Lung (tissue), 16 donors: ENCODE data around the gene NXN. TPM values are rescaled to one million over a fixed set of nuclear protein-coding genes. Genes with fewer than 3 reads are reported as not detected.
A peak's percentile ranks its signal among the peaks of the same experiment; 100 is the strongest.

Experiments
- ATAC-seq: fragments of 200-7000 bp; cut with Tn5 transposase; one replicate; pipeline ENCODE4 v1.9.1; 2020; ENCODE audit warnings: moderate number of reproducible peaks; ENCODE audit not compliant: insufficient read depth, low FRiP score
- DNase-seq, 3 donors: peaks; one replicate each; pipeline ENCODE4 v3.0.0-alpha.2; 2013 to 2017
- H3K27ac ChIP-seq, 2 donors: one replicate each; pipeline ENCODE4 v1.5.1; 2013; ENCODE audit warnings: mild to moderate bottlenecking in 2 of 2, moderate library complexity in 2 of 2, control low read depth in 1 of 2, inconsistent platforms in 1 of 2, low read depth in 1 of 2, low read length in 1 of 2
- H3K27me3 ChIP-seq, 3 donors: one replicate each; pipeline ENCODE4 v1.5.1; 2013; ENCODE audit warnings: low read length in 2 of 3; ENCODE audit not compliant: control insufficient read depth in 3 of 3, insufficient read depth in 3 of 3
- H3K36me3 ChIP-seq, 4 donors: one replicate each; pipeline ENCODE4 v1.5.1; 2013; ENCODE audit warnings: low read length in 4 of 4, mild to moderate bottlenecking in 1 of 4, moderate library complexity in 1 of 4; ENCODE audit not compliant: control insufficient read depth in 4 of 4, insufficient read depth in 4 of 4
- H3K4me1 ChIP-seq, 5 donors: one replicate each; pipeline ENCODE4 v1.5.1; 2013; ENCODE audit warnings: low read length in 5 of 5, mild to moderate bottlenecking in 2 of 5, moderate library complexity in 1 of 5; ENCODE audit not compliant: control insufficient read depth in 5 of 5, insufficient read depth in 5 of 5
- H3K4me3 ChIP-seq: one replicate; pipeline ENCODE4 v1.5.1; 2013; ENCODE audit warnings: mild to moderate bottlenecking, control low read depth, moderate library complexity
- H3K9ac ChIP-seq, 2 donors: one replicate each; pipeline ENCODE4 v1.5.1; 2013; ENCODE audit warnings: low read length in 2 of 2, control low read depth in 1 of 2; ENCODE audit not compliant: insufficient read depth in 1 of 2
- H3K9me3 ChIP-seq, 4 donors: one replicate each; pipeline ENCODE4 v1.5.1; 2013; ENCODE audit warnings: low read length in 3 of 4, mild to moderate bottlenecking in 1 of 4, moderate library complexity in 1 of 4; ENCODE audit not compliant: control insufficient read depth in 4 of 4, insufficient read depth in 3 of 4
- CTCF ChIP-seq: IDR thresholded peaks from 2 replicates; pipeline ENCODE4 v1.5.1; 2012; ENCODE audit warnings: mild to moderate bottlenecking; ENCODE audit errors: control extremely low read depth, extremely low read depth
- WGBS, 2 donors: extraction: QIAGEN DNeasy Blood & Tissue Kit; methylation state at CpG; one replicate each; pipeline ENCODE4 v1.1.7; 2013; 5-methylcytosine and 5-hydroxymethylcytosine counted together
- long read RNA-seq, 5 donors: transcript quantifications; one replicate each; lab custom pipeline, GENCODE V29; 2026
- polyA plus RNA-seq, 2 donors: library from polyadenylated mRNA; stranded (reverse); fragments of 200-250 nt; gene quantifications; one replicate each; pipeline ENCODE4 v1.2.1, GENCODE V29; 2013
- total RNA-seq, 2 donors: library from RNA; depleted of rRNA in 1 of 2; stranded (reverse); fragments of >200 nt in 1 of 2; gene quantifications; one replicate each; pipeline ENCODE4 v1.2.1, GENCODE V29; 2014 to 2021
- donor health status: control.
- donor health status: control.
- donor health status: Bipolar disorder and iron deficiency.
- donor health status: healthy.
- donor health status: DM: yes; HTN: yes; CAD: no.

Gene NXN
- total RNA-seq (10 to 100 TPM; 49.3 to 57.7 TPM), polyA plus RNA-seq (10 to 100 TPM; 17.6 to 30.5 TPM)
- long read RNA-seq, donor 1, transcript NXN-201 (8 exons, 3,036 nt) = major isoform, 18 of 22 reads
- long read RNA-seq, donor 1, partial matches to known transcripts = 0 of 22 reads
- long read RNA-seq, donor 1, other reads (novel, unspliced or antisense) = 0 of 22 reads
- long read RNA-seq, donor 2, transcript NXN-201 (8 exons, 3,036 nt) = major isoform, 8 of 8 reads
- long read RNA-seq, donor 2, partial matches to known transcripts = 0 of 8 reads
- long read RNA-seq, donor 2, other reads (novel, unspliced or antisense) = 0 of 8 reads
- long read RNA-seq, donor 3, transcript NXN-201 (8 exons, 3,036 nt) = major isoform, 9 of 10 reads
- long read RNA-seq, donor 3, partial matches to known transcripts = 0 of 10 reads
- long read RNA-seq, donor 3, other reads (novel, unspliced or antisense) = 0 of 10 reads
- long read RNA-seq, donor 4, transcript NXN-201 (8 exons, 3,036 nt) = major isoform, 5 of 7 reads
- long read RNA-seq, donor 4, partial matches to known transcripts = 0 of 7 reads
- long read RNA-seq, donor 4, other reads (novel, unspliced or antisense) = 0 of 7 reads
- long read RNA-seq, donor 5, transcript NXN-201 (8 exons, 3,036 nt) = major isoform, 10 of 13 reads
- long read RNA-seq, donor 5, partial matches to known transcripts = 0 of 13 reads
- long read RNA-seq, donor 5, other reads (novel, unspliced or antisense) = 0 of 13 reads

- DNase-seq (peak; percentile 88 to 96 (median 89)), ATAC-seq (peak; percentile 96)
- Histone ChIP-seq H3K4me3 (peak within 1 kb of the TSS; percentile 82), H3K4me1 (peaks cover 2 to 25% (median 9%) of the 10 kb centered on the region in 5 donors), H3K27me3 (no peaks in the 10 kb centered on the region), H3K36me3 (no peaks in the 10 kb centered on the region), H3K9me3 (no peaks in the 10 kb centered on the region), H3K27ac (peak within 1 kb of the TSS; percentile 77), H3K9ac (peak within 1 kb of the TSS in 1 of 2 donors; percentile 26)
- TF ChIP-seq CTCF = no peak
- 1 to 2% methylated on average over 68 to 94 of the region's 94 CpGs for WGBS, 2 donors
These were observed at the start of gene NXN for GRCh38 chr17:979539-980405. Gene NXN, minus strand, starts transcription at chr17:979776.

- H3K27ac ChIP-seq = no peak overlapping the region
- H3K9ac ChIP-seq = no peak overlapping the region
- no peaks in the 10 kb centered on the region for H3K27me3 ChIP-seq
- peaks cover 0 to 36% (median 0%) of the 10 kb centered on the region in 4 donors for H3K36me3 ChIP-seq
- no peak for TF ChIP-seq CTCF
- peaks cover 0 to 40% (median 4%) of the 10 kb centered on the region in 5 donors for H3K4me1 ChIP-seq
- DNase-seq (no peak), ATAC-seq (peak; percentile 12)
- 91 to 92% methylated on average over 9 of the region's 9 CpGs for WGBS, 2 donors
- H3K4me3 ChIP-seq = no peak overlapping the region
- H3K9me3 ChIP-seq = no peaks in the 10 kb centered on the region
These were observed 47.5 kb upstream of the NXN start for GRCh38 chr17:1027044-1027443.

- no peak for ATAC-seq
- no peak for DNase-seq
- Histone ChIP-seq H3K36me3 (peaks cover 0 to 37% (median 0%) of the 10 kb centered on the region in 4 donors), H3K4me1 (peaks cover 0 to 38% (median 4%) of the 10 kb centered on the region in 5 donors), H3K27ac (peak overlapping the region in 1 of 2 donors; percentile 15), H3K27me3 (no peaks in the 10 kb centered on the region), H3K9ac (no peak overlapping the region), H3K9me3 (no peaks in the 10 kb centered on the region), H3K4me3 (no peak overlapping the region)
- TF ChIP-seq CTCF = no peak
- WGBS, 2 donors = 94 to 95% methylated on average over 10 of the region's 10 CpGs
These were observed 47.0 kb upstream of the NXN start for GRCh38 chr17:1026599-1026975.
